GM18517 (cell line): ENCODE results near the gene SEC14L1.
"Not testable (repeated sequence)": the region's sequence is repeated elsewhere in the genome, so short reads cannot be mapped to it uniquely, and the experiment has no call there.

Source experiments
- ATAC-seq: cut with Tn5 transposase; IDR thresholded peaks from one replicate; pipeline ENCODE4 v1.9.1; 2021; ENCODE audit warnings: mild to moderate bottlenecking, moderate library complexity; ENCODE audit not compliant: unreplicated experiment

The SEC14L1 gene

GRCh38 chr17:77254951-77255825 lies 114.4 kb downstream of the SEC14L1 start:
- ATAC-seq, result no peak

GRCh38 chr17:77255970-77256369 lies 115.2 kb downstream of the SEC14L1 start:
- ATAC-seq, result not testable (repeated sequence)

- ATAC-seq, result no peak
Observed at GRCh38 chr17:77256710-77257109, 115.9 kb downstream of the SEC14L1 start.

- ATAC-seq, result no peak
Observed at GRCh38 chr17:77257169-77257568, 116.4 kb downstream of the SEC14L1 start.

GRCh38 chr17:77257596-77258458 lies 117.1 kb downstream of the SEC14L1 start:
- no peak for ATAC-seq

- ATAC-seq, result no peak
Observed at GRCh38 chr17:77258638-77259037, 117.9 kb downstream of the SEC14L1 start.

- ATAC-seq, result no peak
Observed at GRCh38 chr17:77264617-77265230, 124.0 kb downstream of the SEC14L1 start.

GRCh38 chr17:77266213-77266612 lies 125.4 kb downstream of the SEC14L1 start:
- ATAC-seq, result no peak
